Transverse colon (tissue), 4 donors: ENCODE data around the gene GMDS.

Experiments used
- CTCF ChIP-seq, 5 experiments: fragments of 200-600 bp in 3 of 5; fragments of 450-650 bp in 2 of 5; sonication (generic) in 3 of 5; IDR thresholded peaks; 1 replicate in 2 of 5; 2 replicates in 3 of 5; pipeline ENCODE4 v1.5.1; 2016 to 2017; ENCODE audit warnings: antibody characterized with exemption in 5 of 5, inconsistent platforms in 3 of 5, mild to moderate bottlenecking in 2 of 5, moderate library complexity in 1 of 5
- EP300 ChIP-seq: sonication (generic); formaldehyde crosslinking; IDR thresholded peaks from one replicate; pipeline ENCODE4 v1.6.1; 2017; ENCODE audit warnings: antibody characterized with exemption, low read depth
- POLR2A ChIP-seq: fragments of 450-650 bp; IDR thresholded peaks from one replicate; pipeline ENCODE4 v1.6.1; 2016; ENCODE audit warnings: antibody characterized with exemption, mild to moderate bottlenecking, moderate library complexity
- POLR2AphosphoS5 ChIP-seq, 3 donors: sonication (generic); formaldehyde crosslinking; IDR thresholded peaks; one replicate each; pipeline ENCODE4 v1.6.1; 2016; ENCODE audit warnings: antibody characterized with exemption in 3 of 3

GRCh38 chr6:1729750-1730140 is 515.7 kb downstream of the GMDS start:
- TF ChIP-seq CTCF (IDR thresholded peaks at IDR 0.05) (no peak), POLR2A (no peak), POLR2AphosphoS5 (IDR thresholded peaks at IDR 0.05) (no peak), EP300 (no peak)
